ENCODE measurements around the gene LRRC8E. TPM values are rescaled to one million over a fixed set of nuclear protein-coding genes. Genes with fewer than 3 reads are reported as not detected.
A peak's percentile ranks its signal among the peaks of the same experiment; 100 is the strongest.

Gene LRRC8E
- total RNA-seq, 1 donor from 2014 or later, result 6.6 TPM

- no peaks in the 10 kb centered on the region for H3K27me3 ChIP-seq (ENCODE audit: low read depth)
- no peaks in the 10 kb centered on the region for H3K9me3 ChIP-seq
- DNase-seq (peak; percentile 80), ATAC-seq (no peak)
- intact Hi-C loops (cut with DNase I), result no loop called here
- H3K4me1 ChIP-seq, result peaks cover 40% of the 10 kb centered on the region
- peaks cover 16% of the 10 kb centered on the region for H3K36me3 ChIP-seq
- H3K27ac ChIP-seq, result no peak overlapping the region
- H3K4me3 ChIP-seq, result peak overlapping the region; percentile 51
- peak; percentile 83 for TF ChIP-seq CTCF (IDR thresholded peaks at IDR 0.05)
Observed at GRCh38 chr19:7925171-7925851, 37.0 kb downstream of the LRRC8E start.

- Histone ChIP-seq H3K27ac (peak within 1 kb of the TSS; percentile 41), H3K4me3 (peak within 1 kb of the TSS; percentile 51), H3K9me3 (no peaks in the 10 kb centered on the region), H3K4me1 (peaks cover 37% of the 10 kb centered on the region), H3K36me3 (peaks cover 25% of the 10 kb centered on the region), H3K27me3 (ENCODE audit: low read depth) (no peaks in the 10 kb centered on the region)
- intact Hi-C loops (cut with DNase I), result no loop called here
- TF ChIP-seq CTCF (IDR thresholded peaks at IDR 0.05), result no peak
- ATAC-seq (peak; percentile 63 to 67), DNase-seq (peak; percentile 74)
Observed at GRCh38 chr19:7926021-7926726, 37.9 kb downstream of the LRRC8E start, which contains the start of gene CTXN1. Gene CTXN1 (minus strand): TSS chr19:7926135. CDS start chr19:7925538, 597 bp downstream.

DNA sequence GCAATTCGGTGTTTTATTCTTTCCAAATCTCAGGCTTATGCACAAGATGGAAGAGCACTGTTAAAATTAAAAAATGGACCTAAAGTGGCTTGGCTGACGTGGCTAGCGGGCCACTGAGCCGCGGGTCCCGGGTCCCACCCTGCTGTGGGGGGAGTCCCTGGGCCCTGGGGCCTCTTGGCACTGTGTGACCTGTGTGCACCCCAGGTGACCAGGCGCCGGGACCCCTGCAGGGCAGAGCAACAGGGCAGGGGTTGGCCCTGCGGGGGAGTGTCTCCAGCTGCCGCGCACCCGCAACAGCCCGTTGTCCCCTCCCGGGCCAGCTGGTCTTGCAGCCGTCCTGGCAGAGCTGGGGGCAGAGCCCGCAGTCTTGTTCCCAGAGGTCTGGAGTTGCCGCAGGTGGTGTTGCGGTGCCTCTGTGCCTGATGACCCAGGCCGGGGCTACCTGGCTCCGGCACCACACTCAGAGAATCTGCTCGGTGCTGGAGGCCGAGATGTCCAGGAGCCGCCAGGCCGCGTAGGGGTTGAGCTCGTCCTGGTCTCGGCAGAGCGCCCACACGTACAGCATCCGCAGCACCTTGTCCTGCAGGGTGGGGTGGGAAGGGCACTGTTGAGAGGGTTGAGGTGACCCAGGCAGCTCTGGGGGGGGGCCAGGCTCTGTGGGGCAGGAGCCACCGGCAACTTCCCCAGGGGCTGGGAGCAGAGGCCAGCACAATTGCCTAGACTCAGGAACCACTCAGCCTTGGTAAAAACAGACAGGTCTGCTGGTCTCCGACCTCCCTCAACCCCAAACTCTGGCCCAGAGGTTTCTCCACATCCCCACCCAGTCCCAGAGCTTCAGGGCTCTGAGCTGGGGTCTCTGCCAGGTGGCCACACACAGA, 38.7 kb downstream of the LRRC8E start:
- H3K4me1 ChIP-seq, result peaks cover 29% of the 10 kb centered on the region
- ATAC-seq (peak in 1 of 2 donors; percentile 6), DNase-seq (peak; percentile 50)
- H3K4me3 ChIP-seq, result peak overlapping the region; percentile 50
- peaks cover 29% of the 10 kb centered on the region for H3K36me3 ChIP-seq
- no peaks in the 10 kb centered on the region for H3K9me3 ChIP-seq
- H3K27ac ChIP-seq, result no peak overlapping the region
- H3K27me3 ChIP-seq (ENCODE audit: low read depth), result no peaks in the 10 kb centered on the region
- intact Hi-C loops (cut with DNase I), result no loop called here
- no peak for TF ChIP-seq CTCF (IDR thresholded peaks at IDR 0.05)

GRCh38 chr19:7927605-7928333, 39.5 kb downstream of the LRRC8E start:
- no peaks in the 10 kb centered on the region for H3K9me3 ChIP-seq
- peak overlapping the region; percentile 49 for H3K27ac ChIP-seq
- H3K4me1 ChIP-seq, result peaks cover 25% of the 10 kb centered on the region
- H3K4me3 ChIP-seq, result no peak overlapping the region
- ATAC-seq, result no peak
- no peaks in the 10 kb centered on the region for H3K27me3 ChIP-seq (ENCODE audit: low read depth)
- DNase-seq, result peak; percentile 47
- H3K36me3 ChIP-seq, result peaks cover 29% of the 10 kb centered on the region
- no peak for TF ChIP-seq CTCF (IDR thresholded peaks at IDR 0.05)
- intact Hi-C loops (cut with DNase I), result no loop called here

DNA sequence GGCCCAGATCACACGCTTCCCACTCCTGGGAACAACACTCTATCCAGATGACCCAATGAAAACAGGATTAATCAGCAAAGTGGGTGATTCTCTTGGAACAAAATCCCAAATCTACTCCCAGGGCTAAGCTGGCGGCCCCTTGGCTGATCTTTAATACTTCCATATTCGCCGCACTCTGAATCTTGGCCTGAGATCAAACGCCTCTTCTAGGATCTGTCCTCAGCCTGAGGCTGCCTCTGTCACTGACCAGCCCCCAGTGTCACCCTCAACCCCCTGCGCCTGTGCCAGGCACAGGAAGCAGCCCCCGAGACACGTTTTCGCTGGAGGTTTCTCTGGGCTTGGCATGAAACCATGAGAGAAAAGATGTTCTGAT, 40.0 kb downstream of the LRRC8E start:
- Histone ChIP-seq H3K4me1 (peaks cover 25% of the 10 kb centered on the region), H3K27ac (peak overlapping the region; percentile 49), H3K9me3 (no peaks in the 10 kb centered on the region), H3K36me3 (peaks cover 31% of the 10 kb centered on the region), H3K4me3 (no peak overlapping the region), H3K27me3 (ENCODE audit: low read depth) (no peaks in the 10 kb centered on the region)
- intact Hi-C loops (cut with DNase I), result no loop called here
- no peak for ATAC-seq
- DNase-seq, result no peak
- TF ChIP-seq CTCF (IDR thresholded peaks at IDR 0.05), result no peak
